ACHN (cell line): ENCODE results near the gene CTNNA2.

ENCODE experiments used
- DNase-seq: peaks from one replicate; pipeline ENCODE4 v3.0.0-alpha.2; 2015
- in situ Hi-C: cut with HindIII; loops from 2 replicates; pipeline ENCODE4 v1.10.0; 2017; ENCODE audit warnings: low sequenced_read_pairs, low pct_ligation_motif_present, low pct_unique_long_range_greater_than_20kb

Gene CTNNA2

DNA sequence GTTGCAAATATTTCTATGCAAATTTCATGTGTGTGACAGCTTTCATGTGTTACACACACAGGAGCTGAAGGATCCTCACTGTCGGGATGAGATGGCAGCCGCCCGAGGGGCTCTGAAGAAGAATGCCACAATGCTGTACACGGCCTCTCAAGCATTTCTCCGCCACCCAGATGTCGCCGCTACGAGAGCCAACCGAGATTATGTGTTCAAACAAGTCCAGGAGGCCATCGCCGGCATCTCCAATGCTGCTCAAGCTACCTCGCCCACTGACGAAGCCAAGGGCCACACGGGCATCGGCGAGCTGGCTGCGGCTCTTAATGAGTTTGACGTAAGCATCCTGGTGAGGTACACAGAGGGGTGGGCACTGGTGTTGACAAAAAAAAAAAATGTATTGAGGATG is 361.2 kb downstream of the CTNNA2 start:
- in situ Hi-C loops = no loop called here
- DNase-seq = no peak

DNA sequence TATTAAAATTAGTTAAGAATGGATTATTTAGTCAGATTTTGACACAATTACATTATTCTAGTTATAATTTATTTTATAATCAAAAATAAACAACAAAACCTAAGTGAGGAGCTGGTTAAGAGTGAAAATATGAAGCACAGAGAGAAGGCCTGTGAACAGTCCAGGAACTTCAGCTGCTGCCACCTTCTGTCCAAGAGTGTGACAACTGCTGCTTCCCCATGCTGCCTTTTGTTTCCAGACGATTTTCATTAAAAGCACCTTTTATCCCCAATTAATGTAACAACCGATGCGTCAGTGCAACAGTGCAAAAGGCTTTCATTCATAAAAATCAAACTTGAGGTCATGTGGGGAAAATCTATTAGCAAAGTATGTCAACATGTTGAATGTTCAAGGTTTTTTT is 363.6 kb downstream of the CTNNA2 start:
- in situ Hi-C loops = no loop called here
- peak; percentile 33 for DNase-seq

DNA sequence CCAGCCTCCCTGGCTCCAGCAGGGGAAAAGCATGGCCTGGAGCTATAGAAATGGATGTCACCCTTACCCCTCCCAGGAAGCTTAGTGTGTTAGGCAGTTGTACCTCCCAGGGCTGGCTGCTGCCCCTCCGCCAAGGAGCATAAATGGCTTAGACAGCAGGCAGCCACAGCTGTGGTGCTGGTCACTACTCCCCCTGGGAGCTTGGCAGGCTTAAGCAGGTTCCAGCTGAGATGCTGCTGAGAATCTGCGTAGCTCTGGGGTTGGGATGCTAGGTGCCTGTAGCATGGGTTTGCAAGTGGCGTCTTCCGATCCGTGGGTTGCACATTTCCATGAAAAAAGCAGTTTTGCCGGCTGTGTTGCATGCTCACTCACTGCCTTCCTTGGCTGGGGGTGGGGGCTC is 369.7 kb downstream of the CTNNA2 start:
- in situ Hi-C loops = no loop called here

DNA sequence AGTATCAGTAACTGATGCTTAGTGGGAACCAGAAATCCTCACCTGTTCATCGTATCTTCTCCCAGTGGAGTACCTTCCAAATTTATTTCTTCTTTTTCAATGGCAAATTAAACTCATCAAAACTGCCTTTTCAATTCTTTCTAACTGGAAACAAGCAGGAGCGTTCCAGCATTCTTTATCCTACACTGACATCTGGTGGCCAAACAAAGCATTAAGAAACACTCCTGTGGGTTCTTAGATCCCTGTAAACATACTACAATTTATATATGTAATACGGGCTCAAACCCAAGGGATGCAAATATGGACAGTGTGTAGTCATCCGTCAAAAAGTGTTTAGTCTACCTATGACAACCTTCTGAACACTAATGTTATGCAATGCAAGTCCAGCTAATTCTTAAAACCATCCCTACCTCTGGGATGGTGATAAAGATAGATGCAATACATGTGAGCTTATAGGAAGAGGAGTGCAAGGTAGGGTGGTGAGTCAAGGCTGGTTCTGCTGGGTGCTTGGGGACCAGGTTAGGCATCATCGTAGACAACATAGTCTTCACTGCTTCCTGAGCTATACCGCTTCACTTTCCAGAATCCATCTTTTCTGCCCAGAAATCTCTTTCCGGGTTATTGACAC is 375.0 kb downstream of the CTNNA2 start:
- DNase-seq = peak; percentile 63
- in situ Hi-C loops = no loop called here

More for the DNA sequence above, 369.7 kb downstream of the CTNNA2 start:
- no peak for DNase-seq

DNA sequence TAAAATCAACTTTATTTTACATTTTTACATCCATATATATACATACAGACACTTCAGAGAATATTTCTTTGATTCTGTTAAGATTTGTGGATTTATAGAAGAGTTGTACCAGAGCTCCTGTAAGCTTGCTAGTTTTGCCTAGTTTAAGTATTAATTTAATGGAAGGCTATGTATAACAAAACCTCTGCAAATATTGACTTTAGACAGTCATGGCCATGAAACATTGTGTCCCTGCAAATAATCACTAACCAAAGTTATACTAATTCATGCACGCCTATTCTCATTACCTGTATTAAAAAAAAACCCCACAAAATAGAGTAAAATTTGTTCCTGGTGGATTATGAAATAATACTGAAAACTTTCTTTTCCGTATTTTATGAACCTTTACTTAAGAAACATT is 379.3 kb downstream of the CTNNA2 start:
- in situ Hi-C loops = no loop called here
- no peak for DNase-seq

DNA sequence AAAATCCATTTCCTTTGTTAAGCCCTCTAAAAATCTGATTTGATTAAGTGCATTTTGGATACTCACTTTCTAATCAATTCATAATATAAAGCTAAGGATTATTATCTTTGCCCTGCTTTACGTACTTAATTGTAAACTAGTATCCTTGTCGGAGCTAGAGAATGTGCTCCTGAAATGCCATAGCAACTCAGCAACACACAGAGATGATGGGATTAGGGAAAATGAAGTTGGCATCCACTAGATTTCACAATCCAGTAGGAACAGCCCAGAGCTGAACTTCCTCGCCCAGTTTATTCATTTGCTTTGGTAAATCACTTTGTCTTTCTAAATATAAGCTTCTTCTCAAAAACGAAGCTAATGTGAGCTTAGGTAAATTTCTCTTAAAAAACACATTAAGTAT is 386.3 kb downstream of the CTNNA2 start:
- in situ Hi-C loops = no loop called here
- no peak for DNase-seq

DNA sequence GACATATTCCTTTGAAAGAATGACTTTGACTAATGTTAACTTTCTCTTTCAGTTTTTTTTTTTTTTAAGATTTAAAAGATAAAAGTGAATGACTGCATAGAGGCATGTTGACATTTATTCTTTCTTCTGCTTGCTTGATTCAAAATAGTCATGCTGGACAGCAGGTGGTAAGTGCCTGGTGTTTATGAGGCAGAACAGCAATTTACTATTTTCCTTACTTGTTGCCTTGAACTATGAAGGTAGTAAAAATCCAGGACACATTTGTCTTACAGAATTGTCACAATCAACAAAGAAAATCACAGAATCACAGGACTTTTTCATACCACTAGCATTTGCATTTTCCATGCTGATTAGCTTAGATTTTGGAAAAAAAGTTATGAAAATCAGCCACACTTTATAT is 388.3 kb downstream of the CTNNA2 start:
- DNase-seq = no peak
- in situ Hi-C loops = no loop called here

DNA sequence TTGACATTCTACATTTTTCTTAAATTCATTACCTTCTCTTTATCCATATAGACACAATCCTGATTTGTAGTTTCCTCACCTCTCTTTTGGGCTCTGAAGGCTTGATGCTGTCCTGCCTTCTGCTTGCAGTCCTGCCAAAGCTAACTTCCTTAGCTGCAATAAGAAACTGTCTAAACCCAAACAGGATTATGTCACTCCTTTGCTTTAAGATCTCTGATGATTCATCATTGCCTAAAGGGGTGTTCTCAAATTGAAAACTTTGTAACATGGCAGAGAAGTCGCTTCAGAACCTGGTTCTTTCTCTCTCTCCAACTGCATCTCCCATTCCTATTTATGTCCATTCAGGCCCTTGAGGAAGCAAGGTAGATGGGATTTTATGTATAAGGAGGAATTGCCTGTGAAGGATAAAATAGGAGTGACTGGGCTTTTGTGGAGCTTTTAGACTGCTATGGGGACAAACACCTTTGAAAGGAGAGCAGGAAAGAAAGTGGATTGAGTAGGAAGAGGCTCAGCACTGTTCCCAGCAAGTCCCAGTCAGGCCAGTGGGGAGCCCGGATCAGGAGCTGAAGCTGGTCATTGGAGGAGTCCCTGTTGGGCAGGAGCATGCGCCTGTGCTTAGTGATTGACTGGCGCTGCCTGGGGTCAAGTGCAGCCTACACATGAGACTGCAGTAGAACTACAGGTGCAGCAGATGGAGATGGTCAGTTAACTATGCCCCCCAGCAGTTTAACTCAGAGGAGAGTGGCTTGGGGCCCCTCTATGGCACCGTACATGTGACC is 390.6 kb downstream of the CTNNA2 start:
- in situ Hi-C loops = no loop called here
- no peak for DNase-seq

DNA sequence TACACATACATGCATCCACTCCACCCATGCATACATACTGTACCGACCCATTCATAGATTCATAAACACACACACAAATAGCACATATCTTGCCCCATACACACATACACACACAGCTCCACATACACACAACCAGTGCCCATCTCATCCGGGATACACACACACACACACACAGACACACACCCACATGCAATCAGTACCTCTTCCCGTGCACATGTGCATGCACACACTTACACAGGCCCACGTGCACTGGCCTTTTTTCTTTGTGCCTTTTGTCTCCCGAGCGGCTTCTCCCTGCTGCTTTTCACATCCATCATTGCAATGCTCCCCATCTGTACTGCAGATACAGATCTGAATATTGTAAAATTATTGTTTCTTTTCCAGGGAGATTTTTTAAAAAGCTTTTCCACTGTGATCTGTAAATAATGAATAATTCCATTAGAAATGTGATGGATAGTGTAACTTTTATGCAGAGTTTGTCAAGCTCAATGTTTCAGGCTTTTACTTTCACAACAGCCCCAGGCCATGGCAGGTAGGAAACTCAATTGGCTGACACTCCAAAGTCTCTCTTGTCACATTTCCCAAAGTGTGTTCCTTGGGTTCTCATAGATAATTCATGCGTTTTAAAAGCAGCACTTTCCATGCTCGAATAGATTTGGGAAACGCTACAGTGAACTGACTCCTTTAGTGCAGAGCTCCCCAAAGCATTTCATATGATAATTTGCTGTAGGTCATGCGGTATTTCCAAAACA is 393.5 kb downstream of the CTNNA2 start:
- no peak for DNase-seq

DNA sequence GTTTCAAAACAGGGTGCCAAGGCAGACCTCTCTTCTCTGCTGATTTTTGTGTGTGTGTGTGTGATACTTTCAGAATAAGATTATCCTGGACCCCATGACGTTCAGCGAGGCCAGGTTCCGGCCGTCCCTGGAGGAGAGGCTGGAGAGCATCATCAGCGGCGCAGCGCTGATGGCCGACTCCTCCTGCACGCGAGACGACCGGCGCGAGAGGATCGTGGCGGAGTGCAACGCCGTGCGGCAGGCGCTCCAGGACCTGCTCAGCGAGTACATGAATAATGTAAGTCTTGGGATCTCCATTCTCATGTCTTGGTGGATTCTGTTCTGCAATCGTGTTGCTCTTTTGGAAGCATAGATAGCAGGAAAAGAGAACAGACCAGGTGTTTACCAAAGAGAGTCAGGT is 396.7 kb downstream of the CTNNA2 start:
- DNase-seq = no peak
- in situ Hi-C loops = no loop called here

More for the DNA sequence above, 393.5 kb downstream of the CTNNA2 start:
- in situ Hi-C loops = no loop called here

DNA sequence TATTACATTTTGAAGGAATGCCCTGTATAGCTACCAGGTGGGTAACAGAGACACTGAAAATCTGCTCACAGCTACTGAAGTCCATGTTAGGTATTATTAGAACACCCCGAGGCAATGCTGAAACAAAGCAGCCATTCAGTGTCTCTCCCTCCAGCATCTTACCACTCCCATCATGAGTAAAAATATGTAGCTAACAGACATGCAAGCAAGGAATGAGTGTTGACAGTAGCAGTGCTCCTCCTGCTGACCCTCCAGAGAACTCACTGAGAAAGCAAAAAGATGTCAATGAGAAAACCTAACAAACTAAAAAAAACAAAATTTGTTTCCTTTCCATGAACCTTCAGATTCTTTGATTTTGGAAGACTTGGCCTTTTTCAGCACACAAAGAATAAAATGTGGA is 397.8 kb downstream of the CTNNA2 start:
- DNase-seq = no peak
- in situ Hi-C loops = no loop called here

DNA sequence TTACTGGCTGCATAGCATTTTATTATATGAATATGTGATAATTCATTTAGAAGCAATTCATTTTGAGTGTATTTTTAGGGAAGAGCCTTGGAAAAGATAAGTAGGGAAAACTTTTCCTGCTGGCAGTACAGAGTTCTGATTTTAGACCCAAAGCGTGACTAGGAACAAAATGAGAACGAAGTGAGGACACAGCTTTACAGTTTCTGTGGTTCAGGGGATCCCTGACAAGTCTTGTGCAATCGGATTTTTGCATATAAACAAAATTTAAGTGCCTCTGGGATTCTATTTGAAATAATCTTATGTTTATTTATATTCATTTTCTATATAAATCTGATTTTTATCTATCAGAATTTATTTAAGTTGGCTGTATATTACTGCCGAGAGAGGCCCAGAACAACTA is 402.6 kb downstream of the CTNNA2 start:
- in situ Hi-C loops = no loop called here
- no peak for DNase-seq

DNA sequence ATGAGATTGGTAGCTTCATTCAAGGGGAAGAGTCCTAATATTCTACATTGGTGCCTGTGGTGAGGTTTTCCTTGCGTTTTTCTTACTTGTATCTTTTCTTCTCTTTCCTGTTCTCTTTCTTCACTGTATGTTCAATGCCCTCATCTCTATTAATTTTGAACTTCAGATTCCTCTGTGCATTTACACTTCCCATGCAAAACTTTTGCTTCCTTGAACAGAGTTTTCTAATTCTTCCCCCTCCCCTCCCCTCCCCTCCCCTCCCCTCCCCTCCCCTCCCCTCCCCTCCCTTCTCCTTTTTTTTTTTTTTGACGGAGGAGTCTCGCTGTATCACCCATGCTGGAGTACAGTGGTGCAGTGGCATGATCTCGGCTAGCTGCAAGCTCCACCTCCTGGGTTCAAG is 403.4 kb downstream of the CTNNA2 start:
- no peak for DNase-seq
- in situ Hi-C loops = no loop called here

DNA sequence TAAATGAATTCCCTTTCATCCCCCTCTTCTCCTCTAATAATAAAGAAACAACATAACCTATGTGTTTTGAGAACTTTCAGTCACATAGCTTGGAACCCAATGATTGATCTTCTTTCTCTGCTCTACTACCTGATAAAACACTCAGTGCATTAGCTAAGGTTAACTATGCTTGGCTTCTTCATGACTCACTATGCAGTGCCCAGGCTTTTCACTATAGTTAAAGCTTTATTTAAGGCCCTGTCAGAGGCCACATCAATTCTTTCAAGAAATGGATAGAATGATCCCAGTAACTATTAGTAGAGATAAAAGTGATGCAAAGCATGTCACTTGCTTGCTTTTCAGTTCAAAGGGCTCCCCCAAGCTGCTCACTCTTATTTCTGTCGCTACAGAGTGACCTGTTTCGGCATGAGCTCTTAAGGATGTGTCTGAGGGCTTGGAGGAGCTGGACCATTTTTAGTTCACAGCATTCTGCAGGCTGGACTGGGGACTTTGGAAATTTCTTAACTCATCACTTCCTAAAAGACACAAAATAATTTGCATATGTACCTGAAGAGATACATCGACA is 407.7 kb downstream of the CTNNA2 start:
- DNase-seq = no peak
- in situ Hi-C loops = no loop called here

DNA sequence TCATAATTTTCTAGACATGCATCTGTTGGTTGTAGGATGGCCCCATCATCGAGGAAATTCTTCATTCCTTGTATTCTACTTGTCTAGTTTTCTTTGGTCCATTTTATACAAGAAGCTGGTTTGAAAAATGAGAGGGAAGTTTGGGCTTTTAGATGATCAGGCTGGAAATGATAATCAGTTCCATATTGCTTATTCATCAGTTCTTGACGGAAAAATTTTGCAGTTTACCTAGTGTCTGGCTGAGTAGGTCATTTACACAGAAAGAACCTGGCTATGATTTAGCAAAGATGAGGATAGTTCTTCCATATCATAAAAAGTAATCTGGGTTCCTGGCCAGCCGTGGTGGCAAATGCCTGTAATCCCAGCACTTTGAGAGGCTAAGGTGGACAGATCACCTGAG is 416.8 kb downstream of the CTNNA2 start:
- in situ Hi-C loops = no loop called here
- DNase-seq = no peak

DNA sequence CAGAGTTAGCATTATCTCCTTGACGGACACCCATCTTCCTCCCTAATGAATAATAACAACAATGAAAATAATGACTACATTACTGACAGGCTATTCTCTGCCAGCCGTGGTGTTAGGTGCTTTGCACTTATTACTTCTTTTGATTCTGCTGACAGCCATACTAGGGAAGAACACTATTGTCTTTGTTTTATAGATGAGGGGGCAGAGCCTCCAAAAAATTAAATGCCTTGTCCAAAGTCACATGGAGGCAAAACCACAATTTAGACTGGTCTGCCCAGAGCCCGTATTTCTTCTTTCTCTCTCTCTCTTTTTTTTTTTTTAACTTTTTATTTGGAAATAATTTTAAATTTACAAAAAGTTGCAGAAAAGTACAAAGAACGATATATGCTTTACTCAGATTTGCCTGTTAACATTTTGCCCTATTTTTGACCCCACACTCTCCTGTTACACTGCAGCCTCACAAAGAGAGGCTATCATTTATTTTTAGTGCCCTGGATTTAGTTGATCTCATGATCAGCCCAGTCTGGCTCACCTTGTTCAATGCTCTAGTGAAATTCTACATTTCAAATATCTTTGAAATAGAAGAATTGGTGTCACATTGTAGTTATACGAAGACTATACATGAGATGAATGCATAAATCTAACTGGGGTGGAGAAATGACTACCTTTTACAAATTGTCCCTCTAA is 422.3 kb downstream of the CTNNA2 start:
- in situ Hi-C loops = no loop called here

DNA sequence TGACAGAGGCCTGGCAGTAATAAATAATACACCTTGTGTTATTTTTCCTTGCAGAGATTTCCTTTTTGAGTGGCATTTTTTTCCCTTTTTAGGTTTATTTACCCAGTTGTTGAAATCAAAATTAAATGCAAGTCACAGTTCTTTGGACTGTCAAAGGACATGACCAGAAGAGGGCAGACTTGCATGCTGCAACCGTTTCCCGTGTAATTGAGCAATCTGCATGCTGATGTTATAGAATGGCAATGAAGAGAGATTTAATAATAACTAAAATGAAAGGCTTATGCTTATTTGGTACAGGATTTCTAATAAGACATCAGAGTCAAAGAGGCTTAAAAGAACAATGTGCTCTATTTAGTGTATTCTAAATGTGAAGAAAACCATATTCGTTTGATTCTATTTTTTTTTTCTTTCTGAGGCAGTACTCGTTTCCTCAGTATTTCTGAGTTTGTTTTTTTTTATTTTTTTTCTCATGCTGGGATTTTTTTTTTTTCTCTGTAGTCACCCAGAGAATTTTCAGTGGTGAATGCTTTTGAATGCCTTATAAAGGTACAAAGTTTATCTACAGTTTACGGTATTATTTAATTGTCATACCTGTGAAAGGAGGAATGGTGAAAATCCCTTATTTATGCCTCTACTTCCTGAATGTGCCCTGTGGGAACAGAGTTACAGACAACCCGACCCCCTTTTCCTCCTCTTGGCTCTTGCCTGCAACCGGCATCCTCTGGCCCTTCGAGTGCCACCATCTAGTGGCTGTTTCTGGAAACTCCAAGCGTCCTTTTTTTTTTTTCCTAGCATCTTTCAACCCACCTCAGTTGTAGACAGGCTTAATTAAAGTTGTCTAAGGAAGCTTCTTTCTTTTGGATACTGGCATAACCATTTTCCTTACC is 423.2 kb downstream of the CTNNA2 start:
- in situ Hi-C loops = no loop called here

More for the DNA sequence above, 422.3 kb downstream of the CTNNA2 start:
- no peak for DNase-seq

DNA sequence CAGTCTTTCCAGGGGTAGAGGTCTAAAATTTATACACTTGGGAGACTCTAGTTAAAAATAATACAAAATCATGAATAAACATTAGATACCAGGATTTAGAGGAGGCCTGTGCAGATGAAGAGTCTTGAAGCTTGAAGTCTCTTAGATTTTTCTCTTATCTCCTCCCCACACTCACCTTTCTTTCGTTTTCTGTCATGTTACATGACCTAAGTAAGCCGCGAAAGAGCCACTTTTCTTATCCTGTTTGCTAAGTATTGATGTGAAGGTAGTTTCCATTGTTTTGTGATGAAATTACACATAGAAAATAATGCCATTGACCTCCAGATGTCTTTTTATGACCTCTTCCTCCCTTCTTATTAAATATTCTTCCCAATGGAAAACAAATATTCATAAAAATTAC is 423.9 kb downstream of the CTNNA2 start:
- in situ Hi-C loops = no loop called here
- no peak for DNase-seq

More for the DNA sequence above, 423.2 kb downstream of the CTNNA2 start:
- peak; percentile 66 for DNase-seq
